DMS79 (cell line): ENCODE results near the gene HEATR5B.

ENCODE experiments used
- DNase-seq: peaks from one replicate; lab custom pipeline; 2025; lab: John Stamatoyannopoulos, UW

The HEATR5B gene

GRCh38 chr2:37083873-37084794 is at the start of gene HEATR5B, which contains the start of gene GPATCH11:
Gene HEATR5B (minus strand): TSS chr2:37084372. CDS start chr2:37083414, 958 bp downstream.
Gene GPATCH11 (plus strand): TSS chr2:37084518. CDS start chr2:37088382, 3,864 bp downstream.
- DNase-seq: peak; percentile 97

GRCh38 chr2:37132914-37133313 is 48.7 kb upstream of the HEATR5B start:
- DNase-seq: no peak

GRCh38 chr2:37125416-37125815 is 41.2 kb upstream of the HEATR5B start:
- DNase-seq: no peak

- no peak for DNase-seq
Measured at GRCh38 chr2:37119157-37119556, 35.0 kb upstream of the HEATR5B start.

GRCh38 chr2:37117566-37117965 is 33.4 kb upstream of the HEATR5B start:
- no peak for DNase-seq

- DNase-seq: no peak
Measured at GRCh38 chr2:37111958-37112357, 27.8 kb upstream of the HEATR5B start.

GRCh38 chr2:37110306-37111212 is 26.4 kb upstream of the HEATR5B start:
- no peak for DNase-seq

GRCh38 chr2:37109523-37109922 is 25.4 kb upstream of the HEATR5B start:
- no peak for DNase-seq

GRCh38 chr2:37105150-37105549 is 21.0 kb upstream of the HEATR5B start:
- no peak for DNase-seq

- DNase-seq: no peak
Measured at GRCh38 chr2:37104178-37104577, 20.0 kb upstream of the HEATR5B start.

GRCh38 chr2:37102588-37102987 is 18.4 kb upstream of the HEATR5B start:
- no peak for DNase-seq

GRCh38 chr2:37100054-37100453 is 15.9 kb upstream of the HEATR5B start:
- no peak for DNase-seq

- no peak for DNase-seq
Measured at GRCh38 chr2:37098416-37099118, 14.4 kb upstream of the HEATR5B start.

- DNase-seq: no peak
Measured at GRCh38 chr2:37096568-37096967, 12.4 kb upstream of the HEATR5B start.

- DNase-seq: no peak
Measured at GRCh38 chr2:37091873-37092272, 7.7 kb upstream of the HEATR5B start.

- DNase-seq: no peak
Measured at GRCh38 chr2:37090019-37090477, 5.9 kb upstream of the HEATR5B start.

GRCh38 chr2:37085731-37086147 is 1.6 kb upstream of the HEATR5B start:
- DNase-seq: no peak

GRCh38 chr2:37084797-37085196 is 625 bp upstream of the HEATR5B start:
- DNase-seq: no peak

- DNase-seq: no peak
Measured at GRCh38 chr2:37080689-37081088, 3.5 kb downstream of the HEATR5B start.

- DNase-seq: no peak
Measured at GRCh38 chr2:37080266-37080665, 3.9 kb downstream of the HEATR5B start.

GRCh38 chr2:37070931-37071330 is 13.2 kb downstream of the HEATR5B start:
- no peak for DNase-seq

- no peak for DNase-seq
Measured at GRCh38 chr2:37068686-37069085, 15.5 kb downstream of the HEATR5B start.
